Gastrocnemius medialis (tissue), 4 donors: ENCODE data around the gene SPRYD3.

Experiments used
- CTCF ChIP-seq, 5 experiments: fragments of 450-650 bp in 3 of 5; fragments of 200-600 bp in 2 of 5; sonication (generic) in 2 of 5; IDR thresholded peaks in 4 of 5; conservative IDR thresholded peaks in 1 of 5; 1 replicate in 4 of 5; 2 replicates in 1 of 5; pipeline ENCODE4 v1.5.1; 2016 to 2019; ENCODE audit warnings: antibody characterized with exemption in 5 of 5, mild to moderate bottlenecking in 3 of 5, moderate library complexity in 3 of 5
- POLR2A ChIP-seq, 2 donors: fragments of 450-650 bp; IDR thresholded peaks; one replicate each; pipeline ENCODE4 v1.6.1; 2017; ENCODE audit warnings: antibody characterized with exemption in 2 of 2, mild to moderate bottlenecking in 2 of 2, moderate library complexity in 2 of 2

DNA sequence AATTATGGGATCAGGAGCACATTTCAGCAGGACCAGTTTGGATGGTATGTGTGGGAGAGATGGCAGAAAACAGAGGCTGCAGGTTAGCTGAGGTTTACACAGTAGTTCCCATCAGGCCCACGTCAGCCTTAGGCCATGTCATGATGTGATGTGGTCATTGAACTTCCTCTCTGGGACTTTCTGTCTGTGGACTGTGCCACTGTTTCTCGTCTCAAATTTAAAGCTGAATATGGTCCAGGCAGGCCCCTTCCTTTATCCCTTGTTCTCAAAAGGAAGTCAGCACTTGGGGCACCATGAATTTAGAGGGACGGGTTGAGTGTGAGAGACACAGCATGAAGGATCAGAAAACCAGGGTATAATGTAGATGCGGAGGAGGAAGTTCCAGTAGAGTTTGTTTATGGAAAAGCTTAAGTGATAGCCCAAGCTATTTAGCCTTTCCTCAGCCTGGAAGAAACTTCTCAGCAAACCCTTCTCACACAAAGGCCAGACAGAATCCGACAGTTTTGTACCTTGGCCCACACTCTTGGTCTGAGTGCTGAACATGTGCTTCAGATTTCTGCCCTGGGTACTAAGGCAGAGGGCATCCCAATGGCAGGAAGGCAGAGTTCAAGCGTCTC lies 14.7 kb upstream of the SPRYD3 start:
- TF ChIP-seq CTCF (IDR thresholded peaks at IDR 0.05 in 4 of 5, conservative IDR thresholded peaks at IDR 0.05 in 1 of 5) (no peak), POLR2A (IDR thresholded peaks at IDR 0.05) (no peak)
